Measurements from ENCODE around the gene KIF1B.

GRCh38 chr1:10387677-10388386, 177.5 kb downstream of the KIF1B start:
- no peak for TF ChIP-seq CDX4 (CRISPR knock-in tag; IDR thresholded peaks at IDR 0.05; ENCODE audit: borderline replicate concordance)
- no peak for TF ChIP-seq ZNF416 (CRISPR knock-in tag; IDR thresholded peaks at IDR 0.05)
- TF ChIP-seq, protein P1, sequence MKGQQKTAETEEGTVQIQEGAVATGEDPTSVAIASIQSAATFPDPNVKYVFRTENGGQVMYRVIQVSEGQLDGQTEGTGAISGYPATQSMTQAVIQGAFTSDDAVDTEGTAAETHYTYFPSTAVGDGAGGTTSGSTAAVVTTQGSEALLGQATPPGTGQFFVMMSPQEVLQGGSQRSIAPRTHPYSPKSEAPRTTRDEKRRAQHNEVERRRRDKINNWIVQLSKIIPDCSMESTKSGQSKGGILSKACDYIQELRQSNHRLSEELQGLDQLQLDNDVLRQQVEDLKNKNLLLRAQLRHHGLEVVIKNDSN (CRISPR knock-in tag; IDR thresholded peaks at IDR 0.05) = no peak
- TF ChIP-seq ETV6 (CRISPR knock-in tag; IDR thresholded peaks at IDR 0.05) = no peak
- TF ChIP-seq ZNF232 (CRISPR knock-in tag; IDR thresholded peaks at IDR 0.05) = no peak
- no peak for TF ChIP-seq CTCF (IDR thresholded peaks at IDR 0.05)
- TF ChIP-seq TEAD4 (CRISPR knock-in tag; IDR thresholded peaks at IDR 0.05) = no peak
- no peak for TF ChIP-seq USF2 (CRISPR knock-in tag; IDR thresholded peaks at IDR 0.05)
- no peak for TF ChIP-seq ZNF317 (CRISPR knock-in tag; IDR thresholded peaks at IDR 0.05; ENCODE audit: borderline replicate concordance, low read depth)
